ENCODE results near the gene TJP1.

DNA sequence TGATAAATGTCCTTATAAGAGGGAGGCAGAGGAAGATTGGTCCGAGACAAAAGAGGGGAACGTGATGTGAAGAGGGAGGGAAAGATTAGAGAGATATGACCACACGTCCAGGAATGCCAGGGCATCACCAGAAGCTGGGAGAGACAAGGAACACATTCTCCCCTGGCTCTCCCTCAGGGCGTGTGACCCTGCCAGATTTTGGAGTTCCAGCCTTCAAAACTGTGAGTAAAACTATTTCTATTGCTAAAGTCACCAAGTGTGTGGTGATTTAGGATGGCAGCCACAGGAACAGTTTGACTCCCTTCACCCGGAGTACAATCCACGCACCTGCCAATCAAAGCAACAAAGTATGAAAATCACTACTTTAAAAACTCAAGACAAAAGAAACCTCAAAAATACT is 32.1 kb upstream of the TJP1 start:
- TF ChIP-seq POLR2AphosphoS5 (IDR thresholded peaks at IDR 0.05) = peak in 1 of 2 donors; percentile 32
- TF ChIP-seq, protein P1, sequence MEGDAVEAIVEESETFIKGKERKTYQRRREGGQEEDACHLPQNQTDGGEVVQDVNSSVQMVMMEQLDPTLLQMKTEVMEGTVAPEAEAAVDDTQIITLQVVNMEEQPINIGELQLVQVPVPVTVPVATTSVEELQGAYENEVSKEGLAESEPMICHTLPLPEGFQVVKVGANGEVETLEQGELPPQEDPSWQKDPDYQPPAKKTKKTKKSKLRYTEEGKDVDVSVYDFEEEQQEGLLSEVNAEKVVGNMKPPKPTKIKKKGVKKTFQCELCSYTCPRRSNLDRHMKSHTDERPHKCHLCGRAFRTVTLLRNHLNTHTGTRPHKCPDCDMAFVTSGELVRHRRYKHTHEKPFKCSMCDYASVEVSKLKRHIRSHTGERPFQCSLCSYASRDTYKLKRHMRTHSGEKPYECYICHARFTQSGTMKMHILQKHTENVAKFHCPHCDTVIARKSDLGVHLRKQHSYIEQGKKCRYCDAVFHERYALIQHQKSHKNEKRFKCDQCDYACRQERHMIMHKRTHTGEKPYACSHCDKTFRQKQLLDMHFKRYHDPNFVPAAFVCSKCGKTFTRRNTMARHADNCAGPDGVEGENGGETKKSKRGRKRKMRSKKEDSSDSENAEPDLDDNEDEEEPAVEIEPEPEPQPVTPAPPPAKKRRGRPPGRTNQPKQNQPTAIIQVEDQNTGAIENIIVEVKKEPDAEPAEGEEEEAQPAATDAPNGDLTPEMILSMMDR (IDR thresholded peaks at IDR 0.05) = no peak
- no peak for TF ChIP-seq POLR2A (IDR thresholded peaks at IDR 0.05)

All from upper lobe of left lung (tissue), 4 donors.